Measurements from ENCODE around the gene ZNF609. TPM values are rescaled to one million over a fixed set of nuclear protein-coding genes. Genes with fewer than 3 reads are reported as not detected.

ZNF609 gene, protein sequence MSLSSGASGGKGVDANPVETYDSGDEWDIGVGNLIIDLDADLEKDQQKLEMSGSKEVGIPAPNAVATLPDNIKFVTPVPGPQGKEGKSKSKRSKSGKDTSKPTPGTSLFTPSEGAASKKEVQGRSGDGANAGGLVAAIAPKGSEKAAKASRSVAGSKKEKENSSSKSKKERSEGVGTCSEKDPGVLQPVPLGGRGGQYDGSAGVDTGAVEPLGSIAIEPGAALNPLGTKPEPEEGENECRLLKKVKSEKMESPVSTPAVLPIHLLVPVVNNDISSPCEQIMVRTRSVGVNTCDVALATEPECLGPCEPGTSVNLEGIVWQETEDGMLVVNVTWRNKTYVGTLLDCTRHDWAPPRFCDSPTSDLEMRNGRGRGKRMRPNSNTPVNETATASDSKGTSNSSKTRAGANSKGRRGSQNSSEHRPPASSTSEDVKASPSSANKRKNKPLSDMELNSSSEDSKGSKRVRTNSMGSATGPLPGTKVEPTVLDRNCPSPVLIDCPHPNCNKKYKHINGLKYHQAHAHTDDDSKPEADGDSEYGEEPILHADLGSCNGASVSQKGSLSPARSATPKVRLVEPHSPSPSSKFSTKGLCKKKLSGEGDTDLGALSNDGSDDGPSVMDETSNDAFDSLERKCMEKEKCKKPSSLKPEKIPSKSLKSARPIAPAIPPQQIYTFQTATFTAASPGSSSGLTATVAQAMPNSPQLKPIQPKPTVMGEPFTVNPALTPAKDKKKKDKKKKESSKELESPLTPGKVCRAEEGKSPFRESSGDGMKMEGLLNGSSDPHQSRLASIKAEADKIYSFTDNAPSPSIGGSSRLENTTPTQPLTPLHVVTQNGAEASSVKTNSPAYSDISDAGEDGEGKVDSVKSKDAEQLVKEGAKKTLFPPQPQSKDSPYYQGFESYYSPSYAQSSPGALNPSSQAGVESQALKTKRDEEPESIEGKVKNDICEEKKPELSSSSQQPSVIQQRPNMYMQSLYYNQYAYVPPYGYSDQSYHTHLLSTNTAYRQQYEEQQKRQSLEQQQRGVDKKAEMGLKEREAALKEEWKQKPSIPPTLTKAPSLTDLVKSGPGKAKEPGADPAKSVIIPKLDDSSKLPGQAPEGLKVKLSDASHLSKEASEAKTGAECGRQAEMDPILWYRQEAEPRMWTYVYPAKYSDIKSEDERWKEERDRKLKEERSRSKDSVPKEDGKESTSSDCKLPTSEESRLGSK (N-terminal part only)
- 10 to 100 TPM; 34.3 to 54.2 TPM for total RNA-seq
- polyA plus RNA-seq, result 1 to 10 TPM; 8.1 to 9.6 TPM
- long read RNA-seq, donor 1, partial matches to known transcripts, result 61 of 168 reads
- long read RNA-seq, donor 1, other reads (novel, unspliced or antisense), result 106 of 168 reads
- long read RNA-seq, donor 2, partial matches to known transcripts, result 6 of 7 reads
- long read RNA-seq, donor 2, other reads (novel, unspliced or antisense), result 0 of 7 reads
- long read RNA-seq, donor 3, partial matches to known transcripts, result 0 of 10 reads
- long read RNA-seq, donor 3, other reads (novel, unspliced or antisense), result 7 of 10 reads
- long read RNA-seq, donor 4, partial matches to known transcripts, result 19 of 19 reads
- long read RNA-seq, donor 4, other reads (novel, unspliced or antisense), result 0 of 19 reads
- long read RNA-seq, donor 5, partial matches to known transcripts, result 43 of 169 reads
- long read RNA-seq, donor 5, other reads (novel, unspliced or antisense), result 123 of 169 reads

DNA sequence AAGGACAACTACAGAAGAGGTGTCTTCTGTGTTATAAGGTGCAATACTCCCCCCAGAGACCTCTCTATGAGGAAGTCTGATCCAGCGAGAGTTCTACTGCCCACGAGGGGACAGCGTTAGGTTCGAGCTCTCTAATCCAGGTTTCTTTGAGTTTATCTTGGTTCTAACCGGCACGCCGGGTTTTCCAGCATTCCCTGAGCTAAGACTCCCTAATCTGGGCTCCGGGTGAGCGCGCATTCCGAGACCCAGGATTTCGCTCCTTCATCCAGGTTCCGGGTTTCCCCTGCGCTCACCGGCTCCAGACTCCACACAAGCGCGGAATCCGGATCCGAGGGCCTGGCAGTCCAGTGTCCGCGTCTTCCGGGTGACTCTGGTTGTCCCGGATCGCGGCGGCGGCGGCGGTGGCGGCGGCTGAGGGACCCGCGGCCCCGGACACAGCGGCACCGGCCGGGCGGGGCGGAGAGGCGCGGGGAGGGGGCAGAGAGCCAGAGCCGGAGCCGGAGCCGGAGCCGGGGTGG, at the start of gene ZNF609:
Gene ZNF609, plus strand, starts transcription at position 373 of the 518 bp plus-strand sequence. CDS start 38,842 bp downstream, outside the sequence.
- ATAC-seq (ENCODE audit: insufficient read depth, low FRiP score), result peak; percentile 92
- WGBS, 2 donors, result 1 to 2% methylated on average over 45 of the region's 45 CpGs
- Histone ChIP-seq H3K27me3 (ENCODE audit: control insufficient read depth in 3 of 3, insufficient read depth in 3 of 3, low read length in 2 of 3) (no peaks in the 10 kb centered on the region), H3K9ac (ENCODE audit: insufficient read depth in 1 of 2, low read length in 2 of 2) (peak within 1 kb of the TSS in 1 of 2 donors; percentile 75), H3K9me3 (ENCODE audit: control insufficient read depth in 4 of 4, insufficient read depth in 3 of 4, low read length in 3 of 4) (no peaks in the 10 kb centered on the region), H3K27ac (ENCODE audit: low read depth in 1 of 2, low read length in 1 of 2) (peak within 1 kb of the TSS; percentile 88 to 91), H3K36me3 (ENCODE audit: control insufficient read depth in 4 of 4, insufficient read depth in 4 of 4, low read length in 4 of 4) (peaks cover 0 to 6% (median 0%) of the 10 kb centered on the region in 4 donors), H3K4me3 (peak within 1 kb of the TSS; percentile 62), H3K4me1 (ENCODE audit: control insufficient read depth in 5 of 5, insufficient read depth in 5 of 5, low read length in 5 of 5) (peaks cover 7 to 52% (median 16%) of the 10 kb centered on the region in 5 donors)
- peak; percentile 97 for DNase-seq
- TF ChIP-seq, protein P1, sequence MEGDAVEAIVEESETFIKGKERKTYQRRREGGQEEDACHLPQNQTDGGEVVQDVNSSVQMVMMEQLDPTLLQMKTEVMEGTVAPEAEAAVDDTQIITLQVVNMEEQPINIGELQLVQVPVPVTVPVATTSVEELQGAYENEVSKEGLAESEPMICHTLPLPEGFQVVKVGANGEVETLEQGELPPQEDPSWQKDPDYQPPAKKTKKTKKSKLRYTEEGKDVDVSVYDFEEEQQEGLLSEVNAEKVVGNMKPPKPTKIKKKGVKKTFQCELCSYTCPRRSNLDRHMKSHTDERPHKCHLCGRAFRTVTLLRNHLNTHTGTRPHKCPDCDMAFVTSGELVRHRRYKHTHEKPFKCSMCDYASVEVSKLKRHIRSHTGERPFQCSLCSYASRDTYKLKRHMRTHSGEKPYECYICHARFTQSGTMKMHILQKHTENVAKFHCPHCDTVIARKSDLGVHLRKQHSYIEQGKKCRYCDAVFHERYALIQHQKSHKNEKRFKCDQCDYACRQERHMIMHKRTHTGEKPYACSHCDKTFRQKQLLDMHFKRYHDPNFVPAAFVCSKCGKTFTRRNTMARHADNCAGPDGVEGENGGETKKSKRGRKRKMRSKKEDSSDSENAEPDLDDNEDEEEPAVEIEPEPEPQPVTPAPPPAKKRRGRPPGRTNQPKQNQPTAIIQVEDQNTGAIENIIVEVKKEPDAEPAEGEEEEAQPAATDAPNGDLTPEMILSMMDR (IDR thresholded peaks at IDR 0.05; ENCODE audit: control extremely low read depth, extremely low read depth), result no peak

DNA sequence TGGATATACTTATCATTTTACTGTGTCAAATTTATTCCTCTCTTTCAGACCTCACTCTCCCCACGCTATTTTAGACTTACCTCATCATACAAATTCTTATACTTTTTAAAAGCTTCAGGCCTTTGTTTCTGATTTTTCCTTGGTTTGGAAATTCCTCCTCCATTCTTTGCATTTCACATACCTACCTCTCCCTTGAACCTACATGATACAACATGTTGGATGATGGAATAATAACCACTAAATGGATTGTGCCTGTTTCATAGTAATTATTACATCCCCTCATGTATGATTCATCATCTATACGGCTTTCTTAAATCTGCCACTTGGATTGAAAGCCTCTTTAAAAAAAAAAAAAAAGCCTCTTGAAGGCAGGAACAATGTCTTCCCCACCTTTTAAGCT, 48.2 kb upstream of the ZNF609 start:
- whole genome bisulfite sequencing, 2 donors, result 89 to 98% methylated on average over 2 of the region's 2 CpGs
- no peak for ATAC-seq (ENCODE audit: insufficient read depth, low FRiP score)

More for the DNA sequence above, 48.2 kb upstream of the ZNF609 start:
- H3K27ac ChIP-seq (ENCODE audit: low read depth in 1 of 2, low read length in 1 of 2), result no peak overlapping the region
- no peak for DNase-seq
- H3K27me3 ChIP-seq (ENCODE audit: control insufficient read depth in 3 of 3, insufficient read depth in 3 of 3, low read length in 2 of 3), result no peaks in the 10 kb centered on the region
- H3K36me3 ChIP-seq (ENCODE audit: control insufficient read depth in 4 of 4, insufficient read depth in 4 of 4, low read length in 4 of 4), result peaks cover 18 to 40% (median 29%) of the 10 kb centered on the region in 4 donors
- H3K4me3 ChIP-seq, result no peak overlapping the region
- no peak overlapping the region for H3K9ac ChIP-seq (ENCODE audit: insufficient read depth in 1 of 2, low read length in 2 of 2)
- no peaks in the 10 kb centered on the region for H3K4me1 ChIP-seq (ENCODE audit: control insufficient read depth in 5 of 5, insufficient read depth in 5 of 5, low read length in 5 of 5)
- TF ChIP-seq, protein P1 (IDR thresholded peaks at IDR 0.05; ENCODE audit: control extremely low read depth, extremely low read depth), result no peak
- no peaks in the 10 kb centered on the region for H3K9me3 ChIP-seq (ENCODE audit: control insufficient read depth in 4 of 4, insufficient read depth in 3 of 4, low read length in 3 of 4)
